Suprapubic skin (tissue), 4 donors: ENCODE results near the gene NRGN.

Experiments used
- CTCF ChIP-seq, 2 donors: fragments of 200-600 bp in 1 of 2; fragments of 450-650 bp in 1 of 2; sonication (generic) in 1 of 2; IDR thresholded peaks; one replicate each; pipeline ENCODE4 v1.5.1; 2016 to 2019; ENCODE audit warnings: antibody characterized with exemption in 2 of 2, mild to moderate bottlenecking in 1 of 2, moderate library complexity in 1 of 2
- POLR2A ChIP-seq, 2 donors: fragments of 450-650 bp; IDR thresholded peaks; one replicate each; pipeline ENCODE4 v1.6.1; 2017; ENCODE audit warnings: antibody characterized with exemption in 2 of 2, mild to moderate bottlenecking in 2 of 2, moderate library complexity in 2 of 2
- POLR2AphosphoS5 ChIP-seq, 3 donors: sonication (generic); formaldehyde crosslinking; IDR thresholded peaks; one replicate each; pipeline ENCODE4 v1.6.1; 2017; ENCODE audit warnings: antibody characterized with exemption in 3 of 3

- TF ChIP-seq CTCF (IDR thresholded peaks at IDR 0.05) (no peak), POLR2A (IDR thresholded peaks at IDR 0.05) (no peak), POLR2AphosphoS5 (IDR thresholded peaks at IDR 0.05) (no peak)
Observed at GRCh38 chr11:124751741-124752470, 12.2 kb downstream of the NRGN start, which contains the start of gene VSIG2.
